DMS153 (cell line): ENCODE measurements around the gene FAM149A.

Experiments used
- DNase-seq: peaks from one replicate; lab custom pipeline; 2025; lab: John Stamatoyannopoulos, UW

The FAM149A gene

DNA sequence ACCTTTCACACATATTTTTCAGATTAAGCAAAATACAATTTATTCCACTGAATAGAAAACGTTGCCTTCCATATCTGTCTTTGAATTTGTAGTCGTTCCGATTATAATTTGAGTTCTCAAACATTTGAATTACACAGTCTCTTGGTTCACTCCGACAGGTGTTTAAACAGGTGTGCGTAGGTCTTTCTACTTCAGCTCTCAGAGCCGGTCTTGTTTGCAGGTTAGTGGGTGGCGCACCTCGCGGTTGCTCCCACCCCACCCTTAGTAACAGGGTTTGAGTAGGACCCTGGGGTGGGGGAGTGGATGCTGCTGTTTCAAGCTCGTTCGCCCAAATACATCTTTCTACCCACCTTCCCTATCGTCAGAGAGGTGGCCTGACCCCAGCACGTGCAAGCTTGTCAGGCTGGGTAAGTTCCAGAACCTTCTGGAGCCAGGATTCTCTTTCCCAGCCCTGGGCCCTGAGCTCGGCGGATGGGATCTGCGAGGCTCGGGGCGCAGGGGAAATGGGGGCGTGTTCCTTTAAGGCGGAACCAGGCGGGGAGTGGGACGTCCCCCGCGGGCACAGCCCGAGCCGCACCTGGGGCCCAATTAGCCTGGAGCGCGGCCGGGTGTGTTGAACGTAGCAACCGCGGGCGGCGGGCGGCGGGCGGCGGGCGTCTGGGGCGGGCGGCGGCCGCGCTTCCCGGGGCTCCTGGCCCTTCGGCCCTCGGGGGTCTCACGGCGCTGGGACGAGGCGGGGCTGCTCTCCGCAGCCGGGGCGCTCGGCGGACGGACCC, at the start of gene FAM149A:
Gene FAM149A (plus strand): TSS at position 591 of the 776 bp plus-strand sequence.
- peak; percentile 36 for DNase-seq

DNA sequence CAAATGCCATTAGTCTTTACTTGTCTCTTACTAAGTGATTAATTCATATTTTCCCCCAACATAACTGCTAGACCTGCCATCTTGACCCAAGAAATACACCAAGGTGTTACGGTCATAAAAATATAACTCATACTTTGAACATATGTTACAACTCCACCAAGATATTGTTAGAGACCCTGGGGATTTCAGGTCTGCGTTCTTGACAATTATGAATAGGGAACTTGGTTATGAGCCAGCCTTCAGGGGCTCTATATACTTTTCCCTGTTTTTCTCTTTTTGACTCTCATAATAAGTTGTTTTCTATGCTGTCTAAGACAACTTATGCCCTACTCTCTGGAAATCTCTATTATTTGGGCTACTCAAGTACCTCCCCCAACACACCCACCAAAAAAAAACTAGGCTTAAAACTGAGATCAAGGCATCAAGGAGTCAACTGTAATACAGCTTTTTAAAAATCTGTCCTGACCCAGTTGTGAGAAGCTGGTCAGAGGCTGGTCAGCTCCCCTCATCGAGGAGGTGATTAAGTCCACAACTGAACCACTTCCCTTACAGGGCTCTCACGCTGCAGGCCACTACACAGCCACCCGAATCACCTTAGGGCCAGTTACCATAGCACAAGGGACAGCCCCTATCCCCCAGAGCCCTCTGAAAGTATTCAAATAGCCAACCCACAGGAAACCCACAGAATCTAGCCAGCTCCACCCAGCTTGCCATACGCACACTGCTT, 46.1 kb upstream of the FAM149A start:
- DNase-seq, result no peak

DNA sequence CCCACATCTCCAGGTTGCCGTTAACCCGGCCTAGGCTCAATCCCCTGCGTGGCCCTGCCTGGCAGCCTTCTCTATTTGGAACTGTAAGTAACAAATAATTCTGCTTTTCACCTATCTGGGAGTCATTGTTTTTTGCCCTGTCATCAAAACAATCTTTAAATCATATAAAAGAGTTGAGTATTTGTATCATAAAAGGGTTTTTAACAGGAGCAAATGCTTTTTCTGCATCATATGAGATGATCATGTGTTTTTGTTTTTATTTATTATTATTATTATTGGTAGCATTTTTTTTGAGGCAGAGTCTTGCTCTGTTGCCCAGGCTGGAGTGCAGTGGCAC, 45.6 kb upstream of the FAM149A start:
- no peak for DNase-seq

DNA sequence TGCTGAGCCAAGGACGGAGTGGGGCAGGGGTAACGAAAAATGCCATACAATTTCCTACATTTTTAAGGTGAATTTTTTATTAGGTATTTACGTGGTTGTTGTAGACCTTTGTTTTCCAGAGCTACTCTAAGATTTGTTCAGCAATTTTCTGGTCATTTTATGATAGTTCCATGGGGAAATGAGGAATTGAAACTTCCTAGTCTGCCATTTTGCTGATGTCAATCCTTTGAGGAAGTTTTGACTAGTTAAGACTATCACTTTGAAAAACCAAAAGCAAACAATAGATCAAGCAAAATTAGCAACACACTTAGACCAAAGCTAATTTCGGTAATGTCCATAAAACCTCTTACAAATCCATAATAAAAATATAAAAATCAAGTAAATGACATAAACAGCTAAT, 42.6 kb upstream of the FAM149A start:
- DNase-seq, result no peak

DNA sequence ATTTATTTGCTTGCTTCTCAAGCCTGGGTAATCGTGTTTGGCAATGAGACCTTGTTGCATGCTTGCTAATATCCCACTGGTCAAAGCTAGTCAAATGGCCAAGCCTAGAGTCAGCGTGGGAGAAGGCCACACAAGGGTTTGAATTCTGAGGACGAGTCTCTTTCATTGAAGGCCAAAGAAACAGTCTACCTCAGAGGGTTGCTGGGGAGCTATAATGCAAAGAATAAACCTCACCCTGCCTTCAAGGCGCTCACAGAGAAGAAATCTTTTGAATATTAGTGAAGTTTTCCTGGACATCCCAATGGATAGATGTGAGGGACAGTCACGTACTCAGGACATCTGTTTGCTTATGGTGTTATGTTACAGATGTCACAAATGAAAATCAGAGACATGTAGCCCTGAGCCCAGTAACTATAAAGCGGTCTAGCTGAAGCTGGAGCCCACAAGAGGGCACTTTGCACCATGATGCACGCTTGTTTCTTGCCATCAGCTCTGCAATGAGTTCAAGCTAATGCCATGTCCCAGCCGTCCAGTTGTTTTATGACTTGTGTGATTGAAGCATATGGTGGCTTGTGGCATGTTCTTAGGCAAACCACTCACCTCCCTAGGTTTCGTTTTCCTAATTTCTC, 36.6 kb upstream of the FAM149A start:
- DNase-seq, result peak; percentile 82

DNA sequence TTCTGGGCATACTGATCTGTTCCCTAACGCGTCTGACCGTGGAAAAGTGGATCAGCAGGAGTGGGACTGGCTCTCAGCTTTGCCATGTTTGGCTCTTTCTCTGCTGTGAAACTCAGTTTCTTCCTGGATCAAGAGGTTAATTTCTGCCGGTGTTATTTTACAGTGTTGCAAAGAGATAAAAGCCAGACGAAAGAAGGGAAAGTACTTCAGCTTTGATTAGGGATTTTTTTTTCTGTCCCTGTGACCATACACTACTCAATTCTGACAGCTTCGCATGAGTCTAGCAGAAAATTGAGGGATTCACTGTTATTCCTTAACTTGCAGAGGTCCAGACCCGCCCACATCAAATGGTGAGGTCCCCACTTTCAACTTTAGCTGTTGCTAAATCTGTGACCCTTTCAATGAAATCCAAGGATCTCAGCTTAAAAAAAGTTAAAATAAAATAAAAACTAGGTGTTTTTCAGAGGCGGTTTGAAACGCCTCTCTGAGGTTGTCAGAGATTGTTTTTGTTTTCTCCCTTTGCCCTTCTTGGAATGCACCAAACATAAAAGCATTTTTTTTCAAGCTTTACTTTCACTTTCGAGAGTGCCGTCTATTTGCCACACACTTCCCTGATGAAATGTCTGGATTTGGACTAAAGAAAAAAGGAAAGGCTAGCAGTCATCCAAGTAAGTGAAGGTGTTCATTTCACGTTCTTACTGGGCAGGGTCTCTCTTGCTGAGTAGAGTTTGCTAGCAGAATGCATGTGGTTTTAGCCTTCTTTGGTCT, 35.7 kb upstream of the FAM149A start, which contains the start of gene TLR3:
Gene TLR3 (plus strand): TSS at position 576 of the 768 bp plus-strand sequence. CDS start 7,464 bp downstream, outside the sequence.
- DNase-seq, result no peak

DNA sequence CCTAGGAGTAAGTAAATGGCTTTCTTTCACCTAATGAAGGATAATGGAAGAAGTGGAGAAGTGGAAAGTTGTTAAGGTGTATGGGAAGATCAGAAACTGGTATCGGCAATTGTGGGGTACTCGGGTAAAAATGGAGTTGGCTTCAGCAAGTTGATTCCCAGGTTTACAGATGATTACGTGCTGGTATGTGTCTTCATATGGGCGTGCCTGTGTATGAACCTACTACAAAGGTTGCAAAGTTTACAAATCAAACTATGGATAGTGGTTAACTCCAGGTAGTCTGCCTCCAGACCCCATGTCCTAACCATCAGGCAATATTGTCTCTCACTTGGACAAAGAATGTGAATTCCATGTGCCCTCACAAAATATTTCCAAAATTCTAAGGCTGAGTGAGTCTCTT, 34.8 kb upstream of the FAM149A start:
- DNase-seq, result no peak

DNA sequence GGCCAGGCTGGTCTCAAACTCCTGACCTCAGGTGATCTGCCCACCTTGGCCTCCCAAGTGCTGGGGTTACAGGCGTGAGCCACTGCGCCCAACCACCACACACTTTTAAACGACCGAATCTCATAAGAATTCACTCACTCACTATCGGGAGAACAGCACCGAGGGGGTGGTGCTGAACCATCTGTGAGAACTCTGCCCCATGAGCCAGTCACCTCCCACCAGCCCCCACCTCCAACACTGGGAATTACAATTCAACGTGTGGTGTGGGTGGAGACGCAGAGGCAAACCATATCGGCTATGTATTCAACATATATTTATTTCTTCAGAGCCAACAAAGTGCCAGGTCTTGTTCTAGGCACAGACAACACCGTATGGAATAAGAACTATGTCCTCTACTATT, 32.0 kb upstream of the FAM149A start:
- DNase-seq, result no peak

DNA sequence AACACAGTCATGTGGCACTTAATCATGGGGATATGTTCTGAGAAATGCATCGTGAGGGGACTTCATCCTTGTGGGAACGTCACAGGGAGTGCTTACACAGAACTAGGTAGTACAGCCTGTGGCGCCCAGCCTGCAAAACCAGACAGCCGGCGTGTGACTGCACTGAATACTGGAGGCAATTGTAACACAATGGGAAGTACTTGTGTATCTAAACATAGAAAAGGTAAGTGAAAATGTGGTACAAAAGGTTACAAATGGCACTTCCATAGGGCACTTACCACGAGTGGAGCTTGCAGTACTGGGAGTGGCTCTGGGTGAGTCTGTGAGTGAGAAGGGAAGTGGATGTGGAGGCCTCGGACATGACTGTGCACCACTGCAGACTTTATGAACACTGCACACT, 30.3 kb upstream of the FAM149A start:
- DNase-seq, result peak; percentile 34

DNA sequence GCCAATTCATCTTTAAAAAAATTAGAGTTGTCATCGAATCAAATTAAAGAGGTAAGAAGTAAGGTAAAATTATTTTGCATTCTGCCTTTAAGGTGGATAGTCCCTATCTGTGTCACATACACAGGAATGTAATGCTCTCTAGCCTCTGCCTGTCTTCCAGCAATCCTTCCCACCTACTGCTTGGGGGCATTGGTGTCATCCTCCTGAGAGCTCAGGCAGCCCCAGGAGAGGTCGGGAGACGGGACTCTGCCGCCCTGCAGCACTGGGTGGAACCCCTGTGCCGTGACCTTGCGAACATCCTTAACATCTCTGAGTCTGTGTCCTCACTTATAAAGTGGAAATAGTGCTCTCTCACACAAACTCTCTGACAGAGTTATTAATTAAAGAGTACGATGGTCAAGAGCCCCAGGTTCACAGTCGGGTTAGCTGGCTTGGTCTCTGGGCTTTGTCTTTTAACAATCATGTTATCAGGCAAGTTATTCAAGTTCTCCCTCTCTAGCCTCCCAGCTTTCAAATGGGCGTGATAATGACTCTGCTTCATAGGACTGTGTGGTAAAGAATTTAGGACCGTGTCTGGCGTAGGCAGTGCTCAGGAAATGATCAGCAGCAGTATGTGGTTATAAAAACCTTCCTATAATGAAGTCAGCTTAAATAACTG, 25.4 kb upstream of the FAM149A start:
- no peak for DNase-seq

DNA sequence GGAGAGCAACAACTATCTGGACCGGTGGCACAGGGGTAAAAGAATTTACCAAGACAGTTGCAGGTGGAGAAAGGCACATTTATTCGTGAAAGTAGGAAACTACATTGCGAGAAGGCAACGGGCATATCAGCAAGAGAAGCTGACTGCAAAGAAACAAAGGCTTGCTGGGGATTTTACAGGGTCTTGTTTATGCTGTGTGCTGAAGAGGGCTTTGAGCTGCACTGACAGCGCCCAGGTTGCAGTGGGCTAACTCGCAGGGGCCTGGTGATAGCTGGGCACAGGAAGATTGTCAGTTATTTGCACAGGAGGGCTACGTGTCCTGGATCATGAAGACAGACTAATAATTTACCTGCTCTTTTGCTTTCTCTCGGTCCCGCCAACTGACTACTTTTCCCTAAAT, 24.8 kb upstream of the FAM149A start:
- no peak for DNase-seq

DNA sequence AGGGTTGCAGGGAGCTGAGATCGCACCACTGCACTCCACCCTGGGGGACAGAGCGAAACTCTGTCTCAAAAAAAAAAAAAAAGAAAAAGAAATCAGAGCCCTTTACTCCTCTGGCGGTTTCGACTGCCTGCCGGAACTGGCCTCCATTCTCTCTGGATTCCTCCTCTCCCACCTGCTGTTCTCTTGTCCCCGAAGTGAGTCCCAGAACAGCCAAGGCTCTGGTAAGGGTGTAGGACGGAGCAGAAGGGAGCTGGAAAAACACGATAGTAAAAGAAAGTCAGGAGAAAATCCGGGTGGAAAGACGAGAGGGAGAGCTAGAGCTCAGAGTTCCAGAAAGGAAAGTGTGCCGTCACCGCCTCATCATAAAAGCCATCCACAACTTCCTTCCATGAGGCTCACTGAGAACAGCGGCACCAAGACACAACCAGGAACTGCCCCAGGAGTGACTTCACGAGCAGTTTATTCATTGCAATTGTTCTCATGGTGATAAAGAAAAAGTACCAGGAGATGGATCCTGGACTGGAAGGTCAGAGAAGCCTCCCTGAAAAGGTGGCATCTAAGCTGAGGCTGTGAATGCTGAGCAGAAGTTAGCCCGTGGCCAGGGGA, 23.2 kb upstream of the FAM149A start:
- DNase-seq, result no peak

DNA sequence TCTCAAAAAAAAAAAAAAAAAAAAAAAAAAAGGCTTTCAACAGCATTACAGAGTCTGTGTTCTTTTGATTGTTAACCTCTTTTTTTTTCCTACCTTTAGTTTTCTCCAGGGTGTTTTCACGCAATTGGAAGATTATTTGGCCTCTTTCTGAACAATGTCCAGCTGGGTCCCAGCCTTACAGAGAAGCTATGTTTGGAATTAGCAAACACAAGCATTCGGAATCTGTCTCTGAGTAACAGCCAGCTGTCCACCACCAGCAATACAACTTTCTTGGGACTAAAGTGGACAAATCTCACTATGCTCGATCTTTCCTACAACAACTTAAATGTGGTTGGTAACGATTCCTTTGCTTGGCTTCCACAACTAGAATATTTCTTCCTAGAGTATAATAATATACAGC, 22.3 kb upstream of the FAM149A start:
- DNase-seq, result no peak

DNA sequence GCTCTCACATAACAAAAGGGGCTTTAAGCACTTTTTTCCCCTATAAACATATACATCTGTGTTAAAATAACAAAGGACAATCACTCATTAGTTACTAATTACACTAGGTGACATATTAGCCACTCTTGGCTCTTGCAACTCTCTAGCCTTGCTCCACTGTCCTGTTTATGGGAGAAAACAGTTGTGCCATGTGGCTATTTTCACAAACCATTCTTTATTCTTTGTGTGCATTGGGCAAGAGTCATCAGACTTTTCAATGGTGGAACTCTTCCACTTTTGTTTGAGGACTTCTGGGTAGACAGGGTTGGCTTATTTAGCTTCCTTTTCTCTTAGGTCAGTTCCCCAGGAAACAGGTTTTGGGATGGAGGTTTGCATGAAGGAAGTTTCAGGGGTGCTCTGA, 16.0 kb upstream of the FAM149A start:
- no peak for DNase-seq

DNA sequence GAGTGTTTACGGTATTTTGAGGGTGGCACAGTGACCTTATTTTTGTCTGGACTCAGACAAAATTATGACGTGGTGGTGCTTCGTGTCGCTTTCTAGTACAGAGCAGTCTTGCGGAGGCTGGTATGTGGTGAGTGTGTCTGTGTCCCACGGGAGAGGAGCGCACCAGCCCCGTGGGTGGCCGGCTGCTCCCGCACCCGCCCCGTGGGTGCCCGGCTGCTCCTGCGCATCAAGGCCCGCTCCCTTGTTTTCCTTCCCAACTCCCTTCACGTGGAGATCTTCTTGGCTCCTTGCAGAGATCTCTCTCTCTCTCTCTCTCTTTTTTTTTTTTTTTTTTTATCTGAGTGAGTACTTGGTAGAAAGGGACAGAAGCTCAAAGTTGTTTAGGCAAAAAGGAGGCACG, 12.2 kb upstream of the FAM149A start:
- no peak for DNase-seq

DNA sequence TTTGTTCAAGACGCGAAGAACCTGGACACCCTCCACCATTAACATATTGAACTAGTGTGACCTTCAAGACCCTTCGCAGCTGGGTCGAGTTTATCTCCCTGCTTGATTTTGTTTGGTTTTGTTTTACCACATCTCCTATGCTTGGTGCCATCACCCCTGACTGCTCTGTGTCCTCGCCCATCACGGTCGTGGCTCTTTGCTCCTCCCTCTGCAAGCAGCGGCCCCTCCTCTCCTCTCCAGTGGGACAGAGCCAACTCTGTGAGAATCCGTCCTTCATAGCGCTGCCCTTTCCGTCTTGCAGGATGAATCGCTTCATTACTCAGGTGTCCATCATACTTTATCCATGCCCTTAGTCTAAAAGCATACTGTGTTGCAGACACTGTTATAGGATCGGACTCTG, 9.1 kb upstream of the FAM149A start:
- no peak for DNase-seq

DNA sequence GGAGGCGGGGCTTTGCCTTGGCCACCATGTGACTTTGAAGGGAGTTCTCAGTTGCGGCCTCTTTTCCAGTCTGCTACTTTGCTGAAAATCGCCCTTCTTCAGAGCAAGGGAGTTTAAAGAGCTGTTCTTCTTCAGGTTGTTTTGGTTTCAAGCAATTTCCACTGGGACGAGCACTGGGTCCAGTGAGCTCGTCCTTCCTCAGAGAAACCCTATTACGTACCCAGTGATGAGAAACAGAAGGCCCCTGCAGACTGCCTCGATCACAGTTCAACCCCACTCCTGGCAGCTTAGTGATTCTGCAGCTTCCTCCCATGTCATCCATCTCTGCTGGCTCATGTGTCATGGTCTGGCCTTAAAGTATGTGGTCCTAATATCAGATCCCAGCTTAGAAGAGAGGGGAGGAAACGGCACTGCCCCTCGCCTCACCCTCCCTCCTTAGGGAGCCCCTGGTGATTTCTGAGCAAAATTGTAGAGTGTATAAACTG, 7.8 kb upstream of the FAM149A start:
- no peak for DNase-seq

DNA sequence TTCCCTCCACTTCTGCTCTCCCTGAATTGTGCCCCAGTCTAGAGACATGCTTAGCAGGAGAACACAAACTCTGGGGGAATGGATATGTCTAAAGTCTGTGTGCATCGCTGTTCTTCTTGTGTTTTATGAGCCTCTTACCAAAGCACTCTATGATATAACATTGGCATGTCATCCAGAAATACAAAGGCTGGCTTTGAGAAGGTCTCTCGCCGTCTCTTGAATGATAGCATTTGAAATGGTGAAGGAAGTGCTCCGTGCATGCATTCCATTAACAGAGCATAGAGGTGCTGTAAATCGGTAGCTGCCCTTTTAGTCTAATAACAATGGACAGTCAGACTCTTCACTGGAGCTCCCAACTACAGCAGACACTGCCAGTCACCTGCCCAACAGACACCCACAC, 7.1 kb upstream of the FAM149A start:
- DNase-seq, result no peak

DNA sequence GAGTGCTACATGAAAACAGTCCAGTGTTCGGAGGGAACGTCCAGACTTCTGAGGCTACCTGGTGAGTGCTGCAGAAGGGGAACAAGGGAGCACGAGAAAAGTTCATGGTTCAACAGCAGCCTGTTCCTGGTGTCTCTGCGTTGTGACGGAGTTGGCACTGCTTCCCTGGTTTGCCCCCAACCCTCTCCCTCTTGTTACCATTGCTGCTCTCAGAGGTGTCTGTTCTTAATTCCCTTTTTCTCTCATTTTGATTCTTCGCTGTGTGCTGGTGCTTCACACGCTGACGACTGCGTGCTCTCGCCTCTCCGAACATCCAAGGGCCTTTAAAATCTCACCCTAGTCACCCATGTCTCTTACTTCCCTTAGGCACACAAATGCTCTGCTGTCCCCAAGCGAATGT, 1.6 kb upstream of the FAM149A start:
- no peak for DNase-seq

DNA sequence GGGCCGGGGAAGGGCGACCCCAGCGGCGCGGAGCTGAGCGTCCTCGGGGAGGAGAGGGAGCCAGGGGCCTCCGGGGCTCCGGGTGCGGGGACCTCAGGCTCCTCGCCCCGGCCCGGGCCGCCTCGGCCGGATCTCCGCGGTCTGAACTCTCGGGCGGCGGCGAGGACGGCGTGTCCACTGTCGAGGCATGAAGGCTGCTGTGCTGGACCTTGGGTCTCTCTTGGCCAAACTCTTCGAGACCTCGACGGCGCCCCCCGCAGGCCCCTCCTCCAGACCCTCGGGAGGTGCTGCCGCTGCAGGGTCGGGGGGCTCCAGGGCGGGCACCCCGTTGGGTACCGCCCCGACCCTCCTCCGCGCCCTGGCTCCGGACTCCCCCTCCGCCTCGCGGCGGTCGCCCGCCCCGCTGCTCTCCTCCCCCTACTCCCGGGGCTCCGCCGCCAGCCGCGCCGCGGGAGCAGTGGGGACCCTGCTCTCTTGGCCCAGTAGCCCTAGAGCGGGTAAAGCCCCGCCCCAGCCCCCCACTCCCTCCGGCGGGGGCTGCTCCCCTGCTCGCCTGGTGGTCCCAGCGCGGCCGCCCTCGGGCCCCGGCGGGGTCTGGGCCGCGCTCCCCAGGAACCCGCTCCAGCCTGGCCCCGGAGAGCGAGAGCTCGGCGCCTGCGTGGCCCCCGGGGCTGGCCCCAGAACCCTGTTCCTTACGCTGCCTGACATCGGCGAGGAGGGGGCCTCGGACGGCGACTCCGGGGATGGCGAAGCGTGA, 564 bp downstream of the FAM149A start:
- no peak for DNase-seq
